Mononuclear cell (primary cell): ENCODE measurements around the gene OR6A2. TPM values are rescaled to one million over a fixed set of nuclear protein-coding genes. Genes with fewer than 3 reads are reported as not detected.

Source experiments
- H3K27me3 ChIP-seq: 2 replicates; pipeline ENCODE4 v1.6.0; 2011; ENCODE audit warnings: low read length, control low read depth; ENCODE audit not compliant: insufficient read depth
- H3K4me1 ChIP-seq: 2 replicates; pipeline ENCODE4 v1.5.1; 2011; ENCODE audit warnings: mild to moderate bottlenecking, low read length, control low read depth; ENCODE audit not compliant: insufficient read depth
- H3K4me3 ChIP-seq: 2 replicates; pipeline ENCODE4 v1.5.1; 2011; ENCODE audit warnings: mild to moderate bottlenecking, low read length, moderate library complexity
- H3K9me3 ChIP-seq: 2 replicates; pipeline ENCODE4 v1.5.1; 2011; ENCODE audit warnings: low read depth, mild to moderate bottlenecking, control low read depth, low read length
- total RNA-seq: library from RNA; depleted of rRNA; stranded (reverse); fragments of >200 nt; gene quantifications from one replicate; pipeline ENCODE4 v1.2.3, GENCODE V29; 2012

The OR6A2 gene
- total RNA-seq, 1 donor: not detected

DNA sequence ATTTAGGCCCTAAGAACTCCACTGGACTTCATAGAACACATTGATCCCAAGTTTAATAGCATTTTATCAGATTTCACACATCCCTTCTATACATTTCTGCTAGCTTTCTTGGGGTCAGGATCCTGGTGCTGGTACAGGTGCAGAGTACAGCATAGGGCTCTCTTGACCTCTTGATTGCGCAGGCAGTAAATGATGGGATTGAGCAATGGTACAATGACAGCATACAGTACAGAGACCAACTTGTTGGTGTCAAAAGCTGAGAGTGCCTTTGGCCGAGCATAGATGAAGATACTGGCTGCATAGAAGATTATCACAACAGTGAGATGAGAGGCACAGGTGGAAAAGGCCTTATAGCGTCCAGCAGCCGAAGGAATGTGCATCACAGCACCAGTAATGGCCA, 4.8 kb downstream of the OR6A2 start:
- Histone ChIP-seq H3K27me3 (no peaks in the 10 kb centered on the region), H3K4me3 (no peak overlapping the region), H3K4me1 (no peaks in the 10 kb centered on the region), H3K9me3 (no peaks in the 10 kb centered on the region)

DNA sequence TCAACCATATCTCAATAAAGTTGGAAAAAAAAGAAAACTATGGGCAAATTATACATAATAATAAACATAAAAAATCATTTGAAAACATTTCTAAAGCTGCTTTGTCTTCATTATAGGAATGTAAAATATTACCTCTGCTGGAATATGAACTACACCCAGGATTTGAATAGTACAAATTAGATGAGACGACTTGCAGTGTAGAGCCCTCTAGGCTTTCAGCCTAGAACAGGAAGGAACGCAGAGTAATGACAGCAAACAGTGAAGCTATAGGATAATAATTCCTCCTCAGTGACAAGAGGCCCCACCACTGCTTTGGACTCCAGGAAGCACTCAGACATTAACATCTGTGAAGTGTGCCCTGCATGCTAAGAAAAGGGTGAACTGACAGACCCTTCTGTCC, 8.9 kb downstream of the OR6A2 start:
- Histone ChIP-seq H3K4me1 (no peaks in the 10 kb centered on the region), H3K9me3 (no peaks in the 10 kb centered on the region), H3K27me3 (no peaks in the 10 kb centered on the region), H3K4me3 (no peak overlapping the region)

GRCh38 chr11:6782720-6783119, 16.8 kb downstream of the OR6A2 start, which contains the start of gene OR2AG1:
Gene OR2AG1 (plus strand): TSS chr11:6783020. CDS start chr11:6785038, 2,018 bp downstream.
- no peaks in the 10 kb centered on the region for H3K9me3 ChIP-seq
- H3K4me3 ChIP-seq: no peak within 1 kb of the TSS
- H3K4me1 ChIP-seq: no peaks in the 10 kb centered on the region
- H3K27me3 ChIP-seq: peaks cover 2% of the 10 kb centered on the region

- H3K4me3 ChIP-seq: no peak overlapping the region
- peaks cover 5% of the 10 kb centered on the region for H3K27me3 ChIP-seq
- H3K9me3 ChIP-seq: no peaks in the 10 kb centered on the region
- H3K4me1 ChIP-seq: no peaks in the 10 kb centered on the region
Measured at GRCh38 chr11:6780829-6781228, 18.7 kb downstream of the OR6A2 start.

DNA sequence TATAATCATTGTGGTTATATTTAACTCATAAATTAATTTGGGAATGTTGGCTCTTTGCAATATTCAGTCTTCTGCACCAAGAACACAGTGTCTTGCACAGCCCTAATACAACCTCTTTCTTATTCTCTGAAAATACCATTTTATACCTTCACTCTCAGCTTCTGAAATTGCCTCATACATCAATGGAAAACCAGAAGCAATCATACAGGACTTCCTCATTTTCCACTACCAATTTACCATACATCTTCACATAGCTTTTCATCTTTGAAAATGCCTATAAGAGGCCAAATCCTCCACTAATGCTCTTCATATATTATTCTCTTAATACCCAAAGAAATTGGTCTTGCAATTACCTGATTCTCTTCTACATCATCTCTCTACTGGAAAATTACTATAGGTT, 21.0 kb downstream of the OR6A2 start:
- H3K4me3 ChIP-seq: no peak overlapping the region
- no peaks in the 10 kb centered on the region for H3K9me3 ChIP-seq
- H3K27me3 ChIP-seq: peaks cover 5% of the 10 kb centered on the region

DNA sequence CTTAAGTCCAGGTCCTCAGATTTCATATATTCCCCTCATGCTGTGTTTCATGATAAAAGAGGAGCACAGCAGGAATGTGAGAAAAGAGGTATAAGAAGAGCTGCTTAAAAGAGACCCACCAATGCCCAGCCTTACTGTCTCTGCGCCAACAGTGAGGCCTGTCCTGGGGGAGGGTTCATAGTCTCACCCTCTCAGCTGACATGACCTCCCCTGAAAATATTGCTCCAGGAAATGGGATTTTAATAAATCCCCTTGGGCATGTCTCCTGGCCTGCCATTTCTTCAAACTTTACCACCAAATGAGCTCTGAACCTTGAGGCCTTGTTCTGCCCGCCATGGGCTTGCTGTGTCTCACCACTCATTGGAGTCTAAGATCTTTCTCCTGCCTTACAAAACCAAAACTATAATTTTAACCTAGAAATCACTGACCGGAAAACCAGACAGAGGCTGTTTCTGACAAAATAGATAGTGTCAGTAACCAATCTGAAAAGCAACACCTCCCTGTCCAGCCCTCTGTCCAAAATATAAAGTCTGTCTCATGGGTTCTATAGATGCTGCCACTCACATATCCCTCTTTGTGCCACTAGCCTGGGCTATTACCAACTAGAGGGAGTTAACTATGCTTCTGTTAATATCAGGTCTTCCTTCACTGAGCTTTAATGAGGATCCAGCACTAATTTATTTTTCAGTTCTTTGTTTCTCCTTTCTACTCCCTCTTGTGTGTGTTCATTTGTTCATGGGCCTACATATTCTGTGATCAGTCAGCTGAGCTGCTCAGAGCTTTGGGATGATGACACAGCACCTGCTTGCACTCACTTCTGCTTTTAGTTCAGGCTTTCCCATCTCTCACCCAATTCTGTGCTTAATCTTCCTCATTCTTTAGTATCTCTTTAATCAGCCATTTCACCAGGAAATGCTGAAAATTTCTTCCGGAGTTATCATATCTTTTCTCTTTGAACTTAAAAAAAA, 27.3 kb downstream of the OR6A2 start, which contains the start of gene OR2AG2:
Gene OR2AG2, minus strand, starts transcription at position 51 of the 968 bp plus-strand sequence. CDS start 3,019 bp downstream, outside the sequence.
- Histone ChIP-seq H3K4me3 (no peak within 1 kb of the TSS), H3K9me3 (no peaks in the 10 kb centered on the region), H3K27me3 (peaks cover 3% of the 10 kb centered on the region), H3K4me1 (peaks cover 11% of the 10 kb centered on the region)

More for the DNA sequence above, 21.0 kb downstream of the OR6A2 start:
- H3K4me1 ChIP-seq: no peaks in the 10 kb centered on the region

GRCh38 chr11:6757373-6757967, 42.0 kb downstream of the OR6A2 start:
- H3K4me3 ChIP-seq: no peak overlapping the region
- H3K9me3 ChIP-seq: no peaks in the 10 kb centered on the region
- H3K4me1 ChIP-seq: no peaks in the 10 kb centered on the region
- no peaks in the 10 kb centered on the region for H3K27me3 ChIP-seq

DNA sequence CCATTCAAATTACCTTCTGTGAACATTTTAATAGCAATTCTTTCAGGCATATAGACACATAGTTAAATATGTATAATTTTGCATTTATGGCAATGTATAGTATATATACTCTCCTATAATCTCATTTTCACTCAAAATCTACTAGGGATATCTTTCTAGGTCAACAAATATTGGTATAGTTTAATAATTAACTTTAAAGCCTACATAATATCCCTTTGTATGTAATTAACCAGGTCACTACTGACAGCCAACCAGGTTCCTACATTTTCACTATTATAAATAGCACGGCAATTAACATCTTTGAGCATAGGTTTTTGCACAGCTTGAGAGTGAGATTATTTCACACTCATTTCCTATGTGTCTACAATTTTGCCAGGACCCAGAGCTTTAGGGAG, 43.5 kb downstream of the OR6A2 start:
- H3K27me3 ChIP-seq: no peaks in the 10 kb centered on the region
- no peaks in the 10 kb centered on the region for H3K9me3 ChIP-seq
- no peaks in the 10 kb centered on the region for H3K4me1 ChIP-seq
- H3K4me3 ChIP-seq: no peak overlapping the region

GRCh38 chr11:6755303-6755952, 44.1 kb downstream of the OR6A2 start:
- Histone ChIP-seq H3K9me3 (no peaks in the 10 kb centered on the region), H3K27me3 (no peaks in the 10 kb centered on the region), H3K4me3 (no peak overlapping the region), H3K4me1 (no peaks in the 10 kb centered on the region)

DNA sequence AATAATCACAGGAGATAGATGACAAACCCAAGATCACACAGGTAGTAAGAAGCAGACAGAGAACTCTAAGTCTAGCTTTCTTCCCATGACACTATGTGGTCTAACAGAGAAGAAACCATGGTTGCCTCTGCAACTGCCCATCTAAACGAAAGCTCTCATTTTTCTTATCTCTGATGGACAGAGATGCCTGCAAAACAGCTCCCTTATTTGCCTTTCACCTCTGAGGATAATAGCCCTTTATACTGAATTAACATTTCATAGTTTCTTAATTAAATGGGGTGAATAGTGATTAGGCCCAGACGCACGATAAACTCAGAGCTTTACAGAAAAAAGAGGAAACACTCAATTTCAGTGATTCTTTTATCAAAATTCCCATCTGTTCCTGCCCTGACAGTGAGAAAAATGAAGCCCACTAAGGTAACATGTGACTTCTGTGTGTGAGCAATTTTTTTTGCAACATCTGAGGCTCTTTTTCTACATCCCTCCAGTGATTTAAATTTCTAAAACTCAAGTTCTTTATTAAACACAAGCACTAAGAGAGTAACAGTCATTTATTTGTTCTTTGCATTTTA, 52.3 kb downstream of the OR6A2 start:
- H3K4me3 ChIP-seq: no peak overlapping the region
- H3K9me3 ChIP-seq: no peaks in the 10 kb centered on the region
- no peaks in the 10 kb centered on the region for H3K27me3 ChIP-seq
- H3K4me1 ChIP-seq: peaks cover 36% of the 10 kb centered on the region

GRCh38 chr11:6746626-6747025, 52.9 kb downstream of the OR6A2 start:
- Histone ChIP-seq H3K4me1 (peaks cover 41% of the 10 kb centered on the region), H3K9me3 (no peaks in the 10 kb centered on the region), H3K4me3 (peak overlapping the region; percentile 57), H3K27me3 (no peaks in the 10 kb centered on the region)

- H3K4me1 ChIP-seq: peaks cover 41% of the 10 kb centered on the region
- H3K27me3 ChIP-seq: no peaks in the 10 kb centered on the region
- H3K4me3 ChIP-seq: peak overlapping the region; percentile 57
Measured at GRCh38 chr11:6746086-6746618, 53.3 kb downstream of the OR6A2 start.

DNA sequence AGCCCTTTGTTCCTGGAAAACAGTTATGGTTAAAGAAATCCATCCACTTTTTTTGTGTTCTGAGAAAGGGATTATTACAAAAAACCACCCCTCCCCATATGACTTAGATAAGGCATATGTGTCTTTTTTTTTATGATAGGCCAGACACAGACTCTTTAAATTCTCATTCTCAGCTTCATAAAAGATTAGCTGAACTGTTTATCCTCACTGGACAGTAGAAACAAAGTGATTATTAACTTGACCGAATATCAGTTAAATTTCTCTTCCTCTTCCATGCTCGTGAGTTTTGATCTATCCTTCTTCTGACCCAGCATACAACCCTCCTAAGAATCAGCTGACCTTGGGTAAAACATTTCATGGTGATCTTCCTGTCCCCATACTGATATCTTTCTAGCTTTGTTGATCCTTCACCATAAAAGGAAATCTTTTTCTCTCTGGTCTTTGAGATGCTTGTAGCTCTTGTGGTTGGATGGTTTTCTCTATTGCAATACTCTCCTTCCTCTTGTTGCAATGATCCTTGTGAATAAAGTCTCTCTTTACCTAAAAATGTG, 53.9 kb downstream of the OR6A2 start:
- Histone ChIP-seq H3K4me1 (peaks cover 44% of the 10 kb centered on the region), H3K27me3 (no peaks in the 10 kb centered on the region), H3K4me3 (peak overlapping the region; percentile 57), H3K9me3 (no peaks in the 10 kb centered on the region)

More at GRCh38 chr11:6746086-6746618, 53.3 kb downstream of the OR6A2 start:
- H3K9me3 ChIP-seq: no peaks in the 10 kb centered on the region

GRCh38 chr11:6745018-6745417, 54.5 kb downstream of the OR6A2 start:
- H3K27me3 ChIP-seq: no peaks in the 10 kb centered on the region
- H3K4me1 ChIP-seq: peaks cover 47% of the 10 kb centered on the region
- peak overlapping the region; percentile 57 for H3K4me3 ChIP-seq
- H3K9me3 ChIP-seq: no peaks in the 10 kb centered on the region
